ENCODE data around the gene ST3GAL5.

ST3GAL5 gene

DNA sequence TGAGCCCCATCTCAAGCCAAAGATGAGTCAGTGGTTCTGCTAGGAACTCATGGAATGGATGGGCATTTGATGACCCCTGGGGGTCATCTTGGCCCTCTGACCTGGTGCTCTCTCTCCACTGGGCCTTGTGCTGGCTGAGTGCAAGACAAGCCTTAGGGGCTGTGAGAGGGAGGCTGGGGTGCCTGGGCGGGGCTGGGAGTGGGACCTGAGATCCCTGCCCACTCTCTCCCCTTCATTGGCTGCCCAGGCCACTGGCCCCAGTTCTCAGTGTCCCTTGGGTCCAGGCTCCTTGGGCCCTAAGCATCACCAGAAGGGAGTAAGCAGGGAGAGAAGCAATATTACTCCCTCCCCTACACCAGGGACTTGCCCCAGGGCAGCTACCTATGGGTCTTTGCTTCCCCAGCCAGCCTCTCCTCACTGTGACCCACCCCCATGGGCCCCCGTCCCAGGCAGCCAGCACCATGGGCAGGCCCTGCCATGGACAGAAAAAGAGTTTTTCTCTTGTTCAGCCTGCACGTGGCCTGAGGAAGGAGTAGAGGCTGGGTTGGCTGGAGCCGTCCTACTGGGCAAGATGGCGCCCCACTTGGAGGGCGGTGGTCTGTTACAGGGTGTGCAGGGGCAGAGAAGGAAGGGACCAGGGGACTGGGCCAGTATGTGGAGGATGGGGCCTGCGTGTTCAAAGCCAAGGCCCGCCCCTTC, 101.4 kb downstream of the ST3GAL5 start:
- no peak overlapping the region for H3K27ac ChIP-seq

More for the DNA sequence above, 101.4 kb downstream of the ST3GAL5 start:
- DNase-seq (ENCODE audit: low read depth, low spot score) = no peak
- no peaks in the 10 kb centered on the region for H3K36me3 ChIP-seq (ENCODE audit: insufficient read depth, low read length)
- no peak overlapping the region for H3K9ac ChIP-seq (ENCODE audit: insufficient read length)
- H3K4me3 ChIP-seq = no peak overlapping the region
- no peaks in the 10 kb centered on the region for H3K9me3 ChIP-seq (ENCODE audit: low read depth, low read length)
- TF ChIP-seq EZH2 (IDR thresholded peaks at IDR 0.05) (no peak), FOXP2 (optimal IDR thresholded peaks at IDR 0.05; ENCODE audit: control extremely low read depth, extremely low read length, insufficient read depth) (no peak), POLR2AphosphoS5 (IDR thresholded peaks at IDR 0.05; ENCODE audit: borderline replicate concordance, low read depth, low read length) (no peak)

All from SK-N-MC (cell line).